HG02610 (cell line): Measurements from ENCODE around the gene ALPK1.
"Not testable (repeated sequence)": the region's sequence is repeated elsewhere in the genome, so short reads cannot be mapped to it uniquely, and the experiment has no call there.

Source experiments
- ATAC-seq: cut with Tn5 transposase; IDR thresholded peaks from one replicate; pipeline ENCODE4 v1.9.1; 2021; ENCODE audit warnings: mild to moderate bottlenecking, moderate library complexity; ENCODE audit not compliant: unreplicated experiment

ALPK1 gene

DNA sequence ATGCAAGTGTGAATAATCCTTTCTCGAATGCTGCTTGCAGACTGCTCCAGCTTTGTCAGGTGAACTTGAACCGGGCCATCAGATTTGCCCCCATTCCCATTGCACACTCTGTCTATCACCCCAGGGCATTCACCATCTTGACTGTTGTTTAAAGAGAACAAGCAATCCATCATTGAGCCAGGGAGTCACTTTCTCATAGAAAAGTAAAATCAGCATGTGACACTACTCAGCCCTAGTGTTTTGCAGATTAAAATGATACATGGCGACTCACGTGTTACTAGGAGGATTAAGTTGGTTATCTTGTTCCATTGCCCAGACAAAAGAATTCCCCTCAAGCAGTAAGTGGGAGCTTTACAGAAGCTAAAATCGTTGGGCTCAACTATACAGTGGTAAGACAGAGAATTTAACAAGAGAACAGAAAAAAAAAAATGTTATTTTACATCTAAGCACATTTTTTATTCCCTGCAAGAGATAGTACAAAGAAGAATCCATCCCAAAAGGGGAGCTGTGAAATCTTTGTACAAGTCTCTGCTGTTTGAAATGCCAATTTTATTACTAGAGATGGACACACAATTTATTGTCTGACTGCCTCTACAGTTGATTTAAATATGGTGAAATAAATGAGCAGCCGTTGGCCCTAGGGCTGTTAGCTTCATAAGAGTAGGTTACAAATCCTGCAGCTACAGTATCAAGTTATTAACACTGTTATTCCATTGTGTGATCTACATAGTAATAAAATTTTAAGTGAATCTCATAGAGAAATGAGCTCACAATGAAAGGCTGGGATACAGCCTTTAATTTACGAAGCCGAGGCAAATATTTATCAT lies 151.3 kb downstream of the ALPK1 start:
- ATAC-seq, result no peak

DNA sequence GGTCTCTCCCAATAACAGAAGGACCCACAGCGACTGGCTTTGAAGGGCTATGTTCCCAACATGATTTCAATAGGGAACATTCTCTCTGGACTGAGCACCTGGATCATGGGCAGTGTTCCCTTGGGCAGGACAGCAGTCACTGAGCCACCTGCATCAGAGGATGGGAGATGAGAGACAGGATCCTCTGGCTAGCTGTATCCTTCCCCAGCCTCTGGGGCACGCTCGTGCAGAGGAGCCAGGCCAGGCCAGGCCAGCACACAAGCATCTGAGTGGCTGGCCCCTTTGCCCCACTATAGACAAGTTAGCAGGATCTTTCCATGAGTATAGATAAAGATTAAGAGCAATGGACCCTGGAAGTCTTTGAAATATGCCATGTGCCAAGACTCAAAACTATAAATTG lies 152.5 kb downstream of the ALPK1 start:
- no peak for ATAC-seq

DNA sequence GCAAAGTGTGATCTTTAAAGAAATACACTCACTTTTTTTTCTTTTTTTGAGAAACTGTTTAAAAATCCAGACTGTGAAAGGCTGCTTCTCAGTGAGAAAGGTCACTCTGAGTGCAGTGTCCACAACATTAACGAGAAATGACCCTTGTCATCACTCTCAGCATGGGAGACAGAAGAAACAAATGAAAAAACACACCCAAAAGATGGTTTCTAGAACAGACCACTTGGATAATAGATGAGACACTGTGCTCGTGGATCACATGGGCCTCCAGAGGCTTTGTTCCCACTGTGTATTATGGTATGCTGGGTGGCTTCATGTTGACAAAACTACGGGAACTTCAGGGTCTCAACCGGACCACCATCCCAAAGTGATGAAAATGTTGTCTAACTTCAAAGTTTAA lies 153.9 kb downstream of the ALPK1 start:
- no peak for ATAC-seq

DNA sequence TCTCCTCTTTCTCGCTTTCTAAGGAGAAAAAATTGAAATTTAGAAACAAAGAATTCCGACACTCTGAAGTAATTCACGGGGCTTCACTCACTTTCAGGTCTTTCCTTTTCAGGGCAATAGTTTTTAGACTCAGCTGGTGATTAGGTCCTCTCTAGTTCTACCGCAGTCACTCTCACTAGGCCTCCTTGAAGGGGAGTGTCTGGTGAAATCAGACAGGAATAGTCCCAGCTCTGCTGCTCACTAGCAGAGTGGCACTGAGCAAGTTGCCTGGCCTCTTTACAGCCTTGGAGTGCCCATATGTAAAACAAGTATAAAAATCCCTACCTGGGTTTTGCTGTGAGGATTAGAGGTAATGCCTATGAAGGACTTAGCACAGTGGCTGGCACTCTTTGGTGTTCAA lies 154.7 kb downstream of the ALPK1 start:
- ATAC-seq, result no peak

DNA sequence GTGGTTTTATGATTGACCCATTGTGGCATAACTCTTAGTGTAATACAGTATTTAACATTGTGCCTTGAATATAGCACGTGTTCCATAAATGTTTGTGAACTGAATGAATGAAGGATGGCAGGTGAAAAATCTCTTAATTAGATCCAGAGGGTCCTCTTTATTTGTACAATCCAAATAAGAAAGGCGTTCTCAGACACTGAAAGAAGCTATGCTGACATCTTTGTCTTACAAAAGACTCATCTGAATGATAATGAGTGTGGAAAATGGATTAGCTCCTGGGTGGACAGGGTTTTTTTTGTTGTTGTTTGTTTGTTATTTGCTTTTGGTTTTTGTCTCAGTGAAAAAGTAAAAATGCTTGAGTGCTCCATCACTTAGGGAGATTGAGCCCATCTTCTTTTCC lies 156.2 kb downstream of the ALPK1 start:
- no peak for ATAC-seq

DNA sequence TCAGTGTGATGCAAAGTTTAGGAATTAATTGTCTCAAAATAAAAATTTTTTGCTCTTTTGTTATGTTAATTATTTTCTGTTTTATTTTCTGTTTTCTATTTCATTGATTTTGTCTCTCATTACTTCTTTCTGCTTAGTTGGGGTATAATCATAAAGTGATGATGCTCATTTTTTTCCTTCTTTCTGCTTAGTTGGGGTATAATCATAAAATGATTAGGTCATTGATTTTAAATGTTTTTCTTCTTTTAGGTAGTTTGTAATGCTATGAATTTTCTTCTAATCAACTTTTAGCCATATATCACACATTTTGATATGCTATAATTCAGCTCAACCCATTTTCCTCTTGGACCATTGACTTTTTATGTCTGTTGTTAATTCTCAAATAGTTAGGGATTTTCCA lies 175.1 kb downstream of the ALPK1 start:
- no peak for ATAC-seq

DNA sequence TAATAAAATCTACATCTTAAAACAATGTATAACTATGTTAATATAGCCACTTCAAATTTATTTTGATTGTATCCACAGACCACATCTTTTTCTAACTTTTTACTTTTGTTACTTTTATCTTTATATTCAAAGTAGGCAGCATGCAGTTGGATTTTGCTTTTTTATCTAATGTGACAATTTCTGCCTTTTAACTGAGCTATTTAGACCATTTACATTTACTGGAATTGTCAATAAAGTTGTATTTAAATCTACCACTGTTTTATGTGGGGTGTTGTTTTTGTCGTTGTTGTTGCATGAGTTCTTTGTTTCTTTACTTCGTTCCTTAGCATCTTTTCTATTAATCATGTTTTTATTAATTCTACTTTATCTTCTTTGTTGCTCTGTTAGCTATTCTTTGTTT lies 176.8 kb downstream of the ALPK1 start:
- ATAC-seq, result no peak

DNA sequence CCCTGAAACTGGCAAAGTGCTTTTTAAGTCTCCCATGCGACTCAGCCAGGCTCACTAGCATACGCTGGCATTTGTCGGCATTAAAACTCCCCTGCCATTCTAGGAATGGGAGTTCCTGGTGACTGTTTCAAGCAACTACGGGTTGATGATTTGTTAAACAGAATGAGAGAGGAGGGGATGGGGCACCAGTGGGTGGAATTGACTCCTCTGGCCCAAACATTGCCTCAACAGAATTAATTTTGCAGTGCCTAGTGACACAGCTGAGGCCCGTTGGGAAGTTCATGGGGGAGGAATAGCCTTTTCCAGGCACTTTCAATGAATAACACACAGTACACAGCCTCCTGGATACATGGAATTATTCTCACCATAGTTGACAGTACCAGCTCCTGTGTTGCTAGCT lies 188.8 kb downstream of the ALPK1 start:
- ATAC-seq, result no peak

DNA sequence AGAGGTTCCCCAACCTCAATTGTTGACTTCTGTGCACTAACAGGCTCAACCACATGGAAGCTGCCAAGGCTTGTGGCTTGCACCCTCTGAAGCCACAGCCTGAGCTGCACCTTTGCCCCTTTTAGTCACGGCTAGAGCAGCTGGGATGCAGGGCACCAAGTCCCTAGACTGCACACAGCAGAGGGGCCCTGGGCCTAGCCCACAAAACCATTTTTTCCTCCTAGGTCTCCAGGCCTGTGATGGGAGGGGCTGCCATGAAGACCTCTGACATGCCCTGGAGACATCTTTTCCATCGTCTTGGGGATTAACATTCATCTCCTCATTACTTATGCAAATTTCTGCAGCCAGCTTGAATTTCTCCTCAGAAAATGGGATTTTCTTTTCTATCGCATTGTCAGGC lies 193.6 kb downstream of the ALPK1 start:
- not testable (repeated sequence) for ATAC-seq
